Cortex of kidney (tissue), 1 donor: ENCODE data around the gene AHRR.

Experiments used
- DNase-seq: peaks from one replicate; lab custom pipeline; 2025; lab: John Stamatoyannopoulos, UW

AHRR gene

DNA sequence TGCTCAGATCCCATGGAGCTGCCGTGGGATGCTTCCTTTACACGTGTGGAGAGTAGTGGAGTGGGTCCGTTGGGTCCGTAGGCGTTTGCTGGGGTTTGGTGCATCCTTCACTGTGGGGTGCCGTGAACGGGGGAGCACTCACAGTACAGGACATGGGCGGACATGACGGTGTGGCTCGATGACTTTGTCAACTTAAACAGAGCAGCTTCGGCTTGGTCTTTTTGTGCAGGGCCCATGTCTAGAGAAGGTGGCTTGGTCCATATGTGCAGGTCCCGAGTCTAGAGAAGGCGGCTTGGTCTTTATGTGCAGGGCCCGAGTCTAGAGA is 95.1 kb downstream of the AHRR start:
- no peak for DNase-seq

DNA sequence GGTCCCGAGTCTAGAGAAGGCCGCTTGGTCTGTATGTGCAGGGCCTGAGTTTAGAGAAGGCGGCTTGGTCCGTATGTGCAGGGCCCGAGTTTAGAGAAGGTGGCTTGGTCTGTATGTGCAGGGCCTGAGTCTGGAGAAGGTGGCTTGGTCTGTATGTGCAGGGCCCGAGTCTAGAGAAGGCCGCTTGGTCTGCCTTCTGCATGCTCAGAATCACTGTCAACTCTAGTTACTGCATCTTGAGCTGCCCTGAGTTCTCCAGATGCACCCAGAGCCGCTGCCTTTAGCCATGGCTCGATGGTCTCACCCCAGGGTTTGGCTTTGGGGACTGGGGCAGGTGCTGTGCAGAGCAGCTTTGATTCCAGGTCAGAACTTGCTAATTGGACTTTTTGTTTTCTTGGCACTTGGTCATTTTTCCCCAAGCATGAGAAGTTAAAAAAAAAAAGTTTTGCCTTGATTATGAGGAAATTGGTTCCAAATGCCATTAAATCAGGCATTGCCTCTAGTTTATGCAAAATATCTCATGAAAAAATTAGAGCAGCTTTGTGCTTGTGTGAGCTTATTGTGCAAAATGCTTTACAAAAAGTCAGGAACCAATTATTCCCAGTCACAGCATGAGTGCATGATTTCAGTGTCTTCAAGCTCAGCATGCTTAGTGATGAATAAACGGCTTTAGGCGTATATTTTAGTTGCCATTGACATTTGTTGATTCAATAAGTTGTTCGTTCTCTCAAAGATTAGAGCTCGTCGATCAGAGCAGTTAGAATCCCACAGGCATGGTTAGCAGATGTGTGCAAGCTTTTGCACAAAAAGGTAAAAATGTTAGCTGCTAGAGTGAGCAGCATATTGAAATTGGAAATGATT is 96.0 kb downstream of the AHRR start:
- DNase-seq: no peak

DNA sequence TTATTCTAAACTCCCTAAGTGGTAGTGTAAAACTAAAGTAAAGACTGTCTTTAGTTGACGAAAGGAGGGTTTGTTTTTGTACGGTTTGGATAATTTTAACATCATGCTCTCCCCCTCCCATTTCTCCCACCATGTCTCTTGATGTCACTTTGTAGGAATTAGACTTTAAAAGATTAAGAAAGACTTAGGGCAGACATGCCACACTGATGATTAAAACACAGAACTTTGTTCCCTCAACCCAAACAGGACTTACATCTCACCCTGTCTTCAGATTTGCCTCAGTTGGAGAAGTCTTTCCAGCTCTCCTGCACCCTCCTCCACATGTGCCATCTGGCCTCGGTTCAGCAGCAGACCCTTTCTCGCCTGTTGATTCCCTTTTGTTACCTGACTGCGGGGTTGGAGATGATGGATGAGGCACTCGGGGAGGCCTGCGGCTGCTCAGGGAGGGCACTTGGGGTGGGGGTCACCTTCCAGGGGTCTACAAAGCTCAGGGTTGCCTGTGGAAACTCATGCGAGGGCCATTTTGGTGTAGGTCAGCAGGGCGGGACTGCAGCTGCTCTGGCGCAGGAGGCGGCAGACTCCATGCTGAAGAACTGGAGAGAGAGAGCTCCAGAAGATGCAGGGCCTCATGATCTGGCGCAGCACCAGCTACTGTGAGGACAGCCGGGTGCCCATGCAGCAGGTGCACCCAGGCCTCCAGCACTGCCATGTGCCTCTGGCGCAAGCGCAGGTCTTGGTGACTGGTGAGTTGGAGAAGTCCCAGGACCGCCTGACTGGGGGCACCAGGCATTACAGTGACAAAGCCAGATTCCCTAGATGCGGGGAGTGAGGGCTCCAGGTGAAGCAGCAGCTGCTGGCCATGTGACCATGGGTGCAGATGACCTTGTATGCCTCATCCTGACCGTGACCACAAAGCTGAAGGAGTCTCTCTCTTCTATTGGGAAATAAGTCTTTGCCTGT is 96.9 kb downstream of the AHRR start:
- no peak for DNase-seq

DNA sequence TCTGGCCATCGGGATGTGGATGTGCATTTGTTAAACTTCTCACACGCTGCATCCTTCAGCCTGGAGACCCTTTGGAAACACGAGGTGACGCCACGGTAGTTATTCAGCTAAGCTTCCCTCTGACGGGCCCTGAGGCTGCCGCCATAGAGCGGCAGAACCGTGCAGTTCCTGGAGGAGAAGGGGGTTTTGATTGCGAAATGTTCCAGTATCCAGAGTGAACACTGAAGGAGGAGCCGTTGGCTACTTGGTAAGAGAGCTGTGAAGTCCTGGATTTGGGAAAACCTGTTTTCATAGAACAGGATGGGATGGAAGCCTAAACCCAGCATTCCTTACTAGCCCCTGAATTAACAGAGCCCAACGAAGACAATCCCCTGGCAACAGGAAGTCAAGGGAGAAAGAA is 98.5 kb downstream of the AHRR start:
- no peak for DNase-seq

DNA sequence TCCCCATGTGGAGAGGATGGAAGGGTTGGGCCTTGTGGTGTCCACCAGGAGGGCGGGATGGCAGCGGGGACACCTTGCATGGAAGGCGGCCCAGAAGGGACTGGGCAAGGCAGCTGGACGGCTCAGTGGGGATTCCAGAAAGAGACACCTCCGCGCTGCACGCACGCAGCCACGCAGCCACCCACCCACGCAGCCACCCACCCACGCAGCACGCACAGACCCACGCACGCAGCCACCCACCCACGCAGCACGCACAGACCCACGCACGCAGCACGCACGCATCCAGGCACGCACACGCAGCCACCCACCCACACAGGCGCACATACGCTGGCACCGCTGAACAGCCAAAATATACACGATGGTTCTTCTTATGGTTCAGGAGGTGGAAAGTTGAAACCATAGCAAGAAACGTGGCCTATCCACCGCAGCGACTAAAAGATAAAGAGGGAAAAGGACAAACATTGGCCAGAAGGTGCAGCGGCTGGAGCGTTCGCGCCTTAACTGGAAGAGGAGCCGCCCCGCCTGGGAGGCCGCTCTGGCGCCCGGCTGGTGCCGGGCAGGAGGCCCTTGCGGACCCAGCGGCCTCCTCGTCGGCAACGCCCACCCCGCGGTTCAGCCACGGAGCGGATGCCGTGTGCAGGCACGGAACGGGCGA is 99.2 kb downstream of the AHRR start:
- no peak for DNase-seq

DNA sequence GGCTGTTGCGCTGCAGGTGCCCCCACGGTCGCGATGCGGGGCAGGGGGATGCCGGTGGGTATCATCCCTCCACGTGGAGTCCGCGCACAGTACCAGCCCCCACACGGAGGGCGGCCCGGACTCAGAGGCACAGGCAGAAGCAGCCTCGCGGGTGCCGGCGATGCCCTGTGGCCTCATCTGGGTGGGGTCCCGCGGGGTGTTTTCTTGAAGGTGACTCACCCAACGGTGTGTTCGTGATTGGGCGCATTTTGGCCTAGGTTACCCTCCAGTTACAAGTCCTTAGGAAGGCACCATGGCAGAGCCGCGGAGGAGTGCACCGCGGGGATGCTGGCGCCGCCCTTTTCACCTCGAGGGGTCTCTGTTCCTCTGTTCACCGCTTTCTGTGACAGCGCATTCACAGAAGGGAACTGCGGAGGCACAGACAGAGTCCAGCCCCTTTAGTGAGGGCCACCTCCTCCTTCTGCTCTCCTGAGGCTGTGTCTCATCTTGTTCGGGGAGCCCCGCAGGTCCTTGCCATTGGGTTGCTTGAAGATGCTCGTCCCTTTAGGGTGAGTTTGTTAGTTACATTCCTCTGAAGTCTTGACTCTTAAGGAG is 99.9 kb downstream of the AHRR start:
- DNase-seq: no peak

DNA sequence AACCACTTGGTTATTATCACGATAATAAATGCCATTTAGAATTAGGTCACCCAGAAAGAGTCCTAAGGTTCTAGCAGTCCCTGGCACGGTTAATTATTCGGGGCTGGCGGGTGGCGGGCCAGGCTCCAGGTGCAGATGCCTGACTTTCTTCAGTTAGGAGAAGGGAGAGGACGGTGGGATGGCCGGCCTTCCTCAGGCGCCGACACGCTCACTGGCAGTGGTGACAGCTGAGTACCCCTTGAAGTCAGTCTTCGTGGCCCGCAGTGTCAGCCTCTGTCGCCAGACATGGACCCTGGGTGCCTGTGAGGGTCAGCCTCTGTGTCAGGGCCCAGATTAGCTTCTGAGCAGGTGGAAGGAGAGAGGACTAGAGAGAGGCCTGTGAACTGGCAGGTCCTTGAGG is 100.4 kb downstream of the AHRR start:
- no peak for DNase-seq

DNA sequence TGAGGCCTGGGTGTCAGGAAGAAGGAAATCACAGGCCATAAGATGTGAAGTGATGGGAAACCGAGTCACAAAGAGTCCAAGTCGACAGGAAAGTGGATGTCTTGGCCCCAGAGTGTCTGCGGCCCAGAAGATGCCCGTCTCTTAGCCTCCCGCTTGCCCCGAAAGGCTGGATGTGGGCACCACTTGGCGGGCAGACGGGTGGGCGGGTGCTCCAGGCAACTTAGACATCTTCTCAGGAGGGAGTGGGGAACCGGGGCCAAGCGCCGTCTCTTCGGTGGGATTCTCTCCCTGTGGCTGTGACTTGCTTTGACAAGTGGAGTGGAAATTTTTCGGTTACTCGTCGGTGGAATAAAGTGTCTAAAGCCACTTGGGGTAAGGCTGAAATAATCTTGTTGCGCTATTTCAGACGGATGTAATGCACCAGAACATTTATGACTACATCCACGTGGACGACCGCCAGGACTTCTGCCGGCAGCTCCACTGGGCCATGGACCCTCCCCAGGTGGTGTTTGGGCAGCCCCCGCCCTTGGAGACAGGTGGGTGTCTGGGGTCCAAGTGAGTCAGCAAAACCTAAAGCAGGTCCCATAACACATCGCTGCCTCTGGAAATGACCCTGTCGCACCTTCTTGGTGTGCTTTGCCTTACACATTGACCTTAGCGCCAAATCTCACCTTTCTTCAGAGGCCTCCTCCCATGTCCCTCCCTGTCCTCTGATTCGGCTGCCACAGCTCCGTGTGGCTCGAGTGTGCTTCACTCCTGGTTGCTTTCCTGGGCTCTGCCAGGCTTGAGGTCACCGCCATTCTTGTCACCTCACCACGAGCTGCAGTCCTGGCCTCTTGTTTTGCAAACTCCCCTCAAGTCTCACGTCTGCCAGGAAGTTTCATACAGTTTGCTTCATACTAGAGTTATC is 101.1 kb downstream of the AHRR start:
- no peak for DNase-seq

DNA sequence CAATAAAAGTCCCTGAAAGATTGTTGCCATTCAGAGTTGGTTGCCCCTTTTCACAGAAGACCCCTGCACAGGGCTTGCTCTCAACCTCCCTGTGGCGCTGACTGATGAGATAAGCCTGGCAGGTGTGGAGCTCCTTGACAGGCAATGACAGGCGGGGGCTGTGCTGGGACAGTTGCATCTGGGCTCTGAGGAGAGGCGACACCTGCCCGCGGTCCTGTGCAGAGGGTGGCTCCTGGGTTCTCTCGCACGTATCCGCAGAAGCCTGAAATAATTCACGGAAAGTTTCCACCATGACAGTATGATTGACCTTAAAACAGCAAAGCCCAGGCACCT is 101.7 kb downstream of the AHRR start:
- no peak for DNase-seq

DNA sequence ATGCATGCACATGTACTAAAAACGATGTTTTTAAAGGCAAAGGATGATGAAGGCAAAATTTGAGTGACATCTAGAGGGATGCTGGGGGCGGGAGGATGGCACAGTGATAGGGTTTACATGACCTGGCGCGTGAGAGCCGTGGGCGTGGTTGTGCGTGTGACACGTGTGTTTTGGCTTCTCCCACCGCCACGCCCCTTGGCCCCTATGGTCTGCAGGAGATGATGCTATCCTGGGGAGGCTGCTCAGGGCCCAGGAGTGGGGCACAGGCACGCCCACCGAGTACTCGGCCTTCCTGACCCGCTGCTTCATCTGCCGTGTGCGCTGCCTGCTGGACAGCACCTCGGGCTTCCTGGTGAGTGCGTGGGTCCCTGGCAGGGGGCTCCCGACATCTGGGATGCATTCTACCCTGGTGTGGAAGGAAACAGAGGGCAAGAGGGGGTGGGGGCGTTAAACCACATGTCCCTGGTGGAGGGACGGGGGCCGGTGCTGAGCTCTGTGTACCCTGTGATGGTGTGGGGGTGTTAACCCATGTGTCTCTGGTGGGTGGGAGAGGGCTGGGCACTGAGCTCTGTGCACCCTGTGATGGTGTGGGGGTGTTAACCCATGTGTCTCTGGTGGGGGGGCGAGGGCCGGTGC is 102.2 kb downstream of the AHRR start:
- DNase-seq: no peak

DNA sequence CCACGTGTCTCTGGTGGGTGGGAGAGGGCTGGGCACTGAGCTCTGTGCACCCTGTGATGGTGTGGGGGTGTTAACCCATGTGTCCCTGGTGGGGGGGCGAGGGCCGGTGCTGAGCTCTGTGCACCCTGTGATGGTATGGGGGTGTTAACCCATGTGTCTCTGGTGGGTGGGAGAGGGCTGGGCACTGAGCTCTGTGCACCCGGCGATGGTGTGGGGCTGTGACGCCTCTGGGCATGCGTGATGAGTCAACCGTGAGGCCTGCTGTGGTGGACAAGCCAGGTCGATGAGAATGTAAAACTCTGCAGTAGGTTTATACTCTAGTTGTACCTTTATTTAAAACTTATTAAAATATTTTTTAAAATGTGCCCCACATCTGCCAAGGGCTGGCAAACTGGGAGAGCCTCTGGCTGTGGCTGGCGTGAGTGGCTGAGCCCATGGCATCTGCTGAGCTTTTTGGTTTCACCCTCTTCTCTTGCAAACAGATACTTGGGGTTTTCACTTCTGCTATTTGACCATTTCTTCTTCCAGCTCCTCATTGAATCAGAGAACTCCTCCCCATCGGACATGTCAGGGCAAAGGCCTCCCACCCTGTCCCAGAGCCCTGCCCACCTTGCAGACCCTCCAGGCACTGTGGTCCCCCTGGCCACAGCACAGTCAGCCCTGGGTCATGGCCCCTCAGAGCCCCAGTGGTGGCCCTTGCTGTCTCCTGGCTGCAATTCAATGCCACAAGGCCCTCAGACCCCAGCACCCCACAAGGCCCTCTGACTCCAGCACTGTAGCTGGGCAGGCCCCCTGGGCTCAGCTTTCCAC is 103.0 kb downstream of the AHRR start:
- DNase-seq: no peak

DNA sequence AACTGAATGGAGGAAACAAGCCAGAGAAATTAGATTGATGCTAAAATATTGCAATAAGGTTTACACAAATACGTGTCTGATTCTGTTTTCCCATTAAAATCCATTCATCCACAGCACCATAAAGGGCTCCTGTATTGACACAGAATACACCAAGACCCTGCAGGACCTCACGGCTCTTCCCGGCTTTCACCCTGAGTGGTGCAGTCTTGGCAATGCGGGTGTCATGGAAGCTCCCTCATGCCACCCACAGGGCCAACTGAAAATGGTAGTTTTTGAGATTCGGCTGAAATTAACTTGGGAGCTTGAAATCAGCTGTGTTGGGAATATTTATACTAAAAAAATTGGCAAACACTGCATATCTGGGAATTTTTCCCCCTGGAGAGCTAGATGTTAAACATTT is 104.2 kb downstream of the AHRR start:
- no peak for DNase-seq

DNA sequence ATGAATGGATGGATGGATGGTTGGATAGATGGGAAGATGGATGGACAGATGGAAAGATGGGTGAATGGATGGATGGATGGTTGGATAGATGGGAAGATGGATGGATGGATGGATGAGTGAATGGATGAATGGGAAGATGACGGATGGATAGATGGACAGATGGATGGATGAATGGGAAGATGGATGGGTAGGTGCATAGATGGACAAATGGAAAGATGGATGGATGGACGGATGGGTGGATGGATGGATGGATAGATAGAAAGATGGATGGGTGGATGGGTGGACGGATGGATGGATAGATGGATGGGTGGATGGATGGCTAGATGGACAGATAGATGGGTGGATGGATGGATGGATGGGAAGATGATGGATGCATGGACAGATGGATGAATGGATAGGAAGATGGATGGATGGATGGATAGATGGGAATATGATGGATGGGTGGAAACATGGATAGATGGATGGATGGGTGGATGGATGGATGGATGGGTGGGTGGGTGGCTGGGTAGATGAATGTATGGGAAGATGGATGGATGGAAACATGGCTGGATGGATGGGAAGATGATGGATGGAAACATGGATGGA is 105.0 kb downstream of the AHRR start:
- DNase-seq: no peak

DNA sequence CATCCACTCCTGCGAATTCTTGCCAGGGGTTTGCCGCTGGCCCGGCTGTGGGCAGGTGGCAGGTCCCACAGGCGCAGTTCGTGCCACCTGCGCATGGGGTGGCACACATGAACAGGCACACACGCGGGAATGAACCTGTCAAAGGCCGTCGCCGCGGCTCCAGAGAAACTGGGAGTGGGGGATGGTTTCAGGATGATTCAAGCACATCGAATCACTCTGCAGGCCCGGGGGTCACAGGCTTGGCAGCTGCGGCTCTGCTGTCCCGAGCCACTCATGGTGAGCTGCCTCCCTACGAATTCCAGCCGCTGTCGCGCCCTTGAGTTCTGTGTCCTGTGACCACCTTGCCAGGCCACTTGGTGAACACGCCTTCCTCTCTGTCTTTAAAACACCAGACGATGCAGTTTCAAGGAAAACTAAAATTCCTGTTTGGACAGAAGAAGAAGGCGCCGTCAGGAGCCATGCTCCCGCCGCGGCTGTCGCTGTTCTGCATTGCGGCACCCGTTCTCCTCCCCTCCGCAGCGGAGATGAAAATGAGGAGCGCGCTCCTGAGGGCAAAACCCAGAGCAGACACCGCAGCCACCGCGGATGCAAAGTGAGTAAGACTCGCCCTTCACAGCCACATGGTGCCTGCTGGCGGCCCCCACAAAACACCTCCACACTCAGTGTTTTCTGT is 106.0 kb downstream of the AHRR start:
- no peak for DNase-seq

DNA sequence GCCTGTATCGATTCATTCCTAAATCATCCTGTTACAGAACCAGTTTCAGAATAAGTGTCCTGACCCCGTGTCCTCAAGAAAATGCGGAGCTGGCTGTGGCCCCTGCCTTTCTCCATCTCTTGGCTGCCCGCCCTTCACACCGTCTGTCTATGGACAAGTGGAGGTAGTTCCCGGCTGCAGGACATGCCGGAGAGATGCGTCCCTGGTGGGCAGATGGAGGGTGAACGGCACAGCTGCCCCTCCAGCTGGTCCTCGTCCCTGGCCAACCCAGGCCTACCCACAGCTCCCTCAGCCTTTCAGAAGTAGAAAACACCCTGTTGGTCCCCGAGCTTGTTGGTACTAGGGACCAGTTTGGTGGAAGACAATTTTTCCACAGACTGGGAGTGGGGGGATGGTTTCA is 106.7 kb downstream of the AHRR start:
- DNase-seq: no peak

DNA sequence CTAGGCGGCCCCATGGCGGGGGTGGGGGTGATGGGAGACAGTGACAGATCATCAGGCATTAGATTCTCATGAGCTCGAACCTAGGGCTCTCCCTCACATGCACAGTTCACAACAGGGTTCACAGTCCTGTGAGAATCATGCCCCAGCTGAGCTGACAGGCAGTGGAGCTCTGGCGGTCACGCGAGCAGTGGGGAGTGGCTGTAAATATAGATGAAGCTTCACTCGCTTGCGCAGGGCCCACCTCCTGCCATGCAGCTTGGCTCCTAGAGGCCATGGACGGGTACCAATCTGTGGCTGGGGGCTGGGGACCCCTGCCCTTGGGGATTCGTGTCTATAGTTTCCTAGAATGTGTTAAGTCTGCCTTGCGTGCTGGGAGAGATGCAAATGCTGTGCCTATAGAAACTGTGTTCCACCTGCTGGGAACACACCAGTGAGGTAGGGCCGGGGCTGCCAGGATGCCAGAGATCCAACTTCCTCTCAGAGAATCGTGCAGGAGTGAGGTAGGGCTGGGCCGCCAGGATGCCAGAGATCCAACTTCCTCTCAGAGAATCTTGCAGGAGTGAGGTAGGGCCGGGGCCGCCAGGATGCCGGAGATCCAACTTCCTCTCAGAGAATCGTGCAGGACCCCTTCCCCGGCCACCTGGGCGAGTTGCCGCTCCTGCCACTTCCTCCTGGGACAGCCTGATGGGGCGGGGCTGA is 107.4 kb downstream of the AHRR start:
- DNase-seq: no peak

DNA sequence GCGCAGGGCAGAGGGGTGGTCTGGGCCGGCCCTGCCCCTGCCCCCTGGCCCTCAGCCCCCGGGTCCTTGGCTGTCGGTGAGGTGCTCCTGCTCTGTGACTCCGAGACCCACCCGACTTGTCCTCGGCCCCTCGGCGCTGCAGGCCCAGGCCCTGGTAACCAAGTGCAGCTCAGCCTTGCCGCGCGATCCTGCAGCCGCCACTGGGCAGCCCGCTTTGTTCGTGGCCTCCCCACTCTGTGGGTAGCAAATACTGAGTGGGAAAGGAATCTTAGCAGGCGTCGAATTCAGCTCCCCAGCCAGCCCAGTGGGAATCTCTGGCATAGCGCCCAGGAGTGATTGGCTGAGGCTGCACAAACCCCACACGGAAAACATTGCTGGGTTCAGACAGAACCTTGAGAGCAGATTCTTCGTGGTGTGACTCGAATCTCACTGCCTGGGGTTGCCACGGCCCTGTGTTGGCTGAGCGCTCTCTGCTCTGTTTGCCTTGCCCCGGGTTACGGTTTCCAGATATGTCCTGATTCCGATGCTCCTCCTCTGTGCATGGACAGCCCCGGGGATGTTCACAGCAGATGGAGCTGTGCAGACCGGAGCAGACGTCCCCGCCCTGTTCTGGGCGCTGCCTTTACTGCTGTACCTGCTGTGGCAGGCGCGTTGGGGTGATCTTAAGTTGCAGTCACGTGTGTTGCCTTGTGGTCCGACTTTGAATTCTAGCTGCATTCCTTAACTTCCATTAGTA is 108.1 kb downstream of the AHRR start:
- DNase-seq: no peak
